GM23338 (cell line): ENCODE results near the gene PIEZO2. TPM values are rescaled to one million over a fixed set of nuclear protein-coding genes. Genes with fewer than 3 reads are reported as not detected.

Source experiments
- ATAC-seq: fragments of 200-7000 bp; cut with Tn5 transposase; 3 replicates; pipeline ENCODE4 v1.9.1; 2020
- DNase-seq: peaks from one replicate; pipeline ENCODE4 v3.0.0-alpha.2; 2015; ENCODE audit warnings: low spot score
- H2AFZ ChIP-seq: fragments of 200-600 bp; sonication (generic); 2 replicates; pipeline ENCODE4 v1.8.0; 2016; ENCODE audit warnings: antibody characterized with exemption, mild to moderate bottlenecking, moderate library complexity
- H3F3A ChIP-seq: fragments of 200-600 bp; sonication (generic); replicated peaks from 2 replicates; pipeline ENCODE4 v1.8.0; 2017; ENCODE audit warnings: antibody characterized with exemption, mixed run types, low read depth
- H3K27ac ChIP-seq: fragments of 200-600 bp; sonication (generic); 2 replicates; pipeline ENCODE4 v1.6.1; 2016; ENCODE audit warnings: low read depth
- H3K27me3 ChIP-seq: fragments of 200-600 bp; sonication (generic); 2 replicates; pipeline ENCODE4 v1.8.0; 2016; ENCODE audit warnings: mild to moderate bottlenecking, mixed run types, moderate library complexity; ENCODE audit not compliant: insufficient read depth
- H3K36me3 ChIP-seq: fragments of 200-600 bp; sonication (generic); 2 replicates; pipeline ENCODE4 v1.8.0; 2016; ENCODE audit warnings: mild to moderate bottlenecking; ENCODE audit not compliant: insufficient read depth
- H3K4me1 ChIP-seq: fragments of 200-600 bp; sonication (generic); 2 replicates; pipeline ENCODE4 v1.8.0; 2016; ENCODE audit warnings: mild to moderate bottlenecking, moderate library complexity; ENCODE audit not compliant: insufficient read depth
- H3K4me2 ChIP-seq: fragments of 200-600 bp; sonication (generic); 2 replicates; pipeline ENCODE4 v1.7.1; 2017; ENCODE audit warnings: mixed run types
- H3K4me3 ChIP-seq: fragments of 200-600 bp; sonication (generic); 2 replicates; pipeline ENCODE4 v1.6.1; 2016; ENCODE audit warnings: mixed run types
- H3K79me2 ChIP-seq: fragments of 200-600 bp; sonication (generic); replicated peaks from 2 replicates; pipeline ENCODE4 v1.8.0; 2017; ENCODE audit warnings: mild to moderate bottlenecking; ENCODE audit not compliant: insufficient read depth
- H3K9me2 ChIP-seq: fragments of 200-600 bp; sonication (generic); 2 replicates; pipeline ENCODE4 v1.8.0; 2017; ENCODE audit not compliant: insufficient read depth
- H4K20me1 ChIP-seq: fragments of 200-600 bp; sonication (generic); replicated peaks from 2 replicates; pipeline ENCODE4 v1.8.0; 2017; ENCODE audit warnings: mild to moderate bottlenecking; ENCODE audit not compliant: insufficient read depth
- H3K27ac Mint-ChIP-seq: 2 replicates; pipeline ENCODE4 v1.8.0; 2020; ENCODE audit warnings: inconsistent platforms, mild to moderate bottlenecking, moderate library complexity, mixed read lengths
- H3K27me3 Mint-ChIP-seq: 3 replicates; pipeline ENCODE4 v1.8.0; 2022; ENCODE audit warnings: low read depth, mild to moderate bottlenecking, moderate library complexity, mixed read lengths, inconsistent platforms; ENCODE audit not compliant: insufficient read depth, poor library complexity
- H3K36me3 Mint-ChIP-seq: 3 replicates; pipeline ENCODE4 v1.8.0; 2021; ENCODE audit warnings: low read depth, mild to moderate bottlenecking, inconsistent platforms, moderate library complexity, mixed read lengths
- H3K4me1 Mint-ChIP-seq: 3 replicates; pipeline ENCODE4 v1.8.0; 2020; ENCODE audit warnings: mild to moderate bottlenecking, inconsistent platforms, mixed read lengths
- H3K4me3 Mint-ChIP-seq: 3 replicates; pipeline ENCODE4 v1.8.0; 2021; ENCODE audit warnings: moderate library complexity, mild to moderate bottlenecking, inconsistent platforms, mixed read lengths
- H3K9me3 Mint-ChIP-seq: 3 replicates; pipeline ENCODE4 v1.8.0; 2020; ENCODE audit warnings: moderate library complexity, mild to moderate bottlenecking, inconsistent platforms, mixed read lengths
- CREB1 ChIP-seq: fragments of 250-450 bp; sonication (Bioruptor Pico); IDR thresholded peaks from 2 replicates; pipeline ENCODE4 v1.5.0; 2020; ENCODE audit warnings: low read depth, mild to moderate bottlenecking, moderate library complexity
- CTCF ChIP-seq, 2 experiments: fragments of 200-600 bp in 1 of 2; sonication (generic) in 1 of 2; conservative IDR thresholded peaks; 2 replicates each; pipeline versions ENCODE4 v1.5.1 to v1.6.1; 2016 to 2017; ENCODE audit warnings: antibody characterized with exemption in 2 of 2, low read depth in 2 of 2, mild to moderate bottlenecking in 2 of 2, moderate library complexity in 1 of 2
- ETS1 ChIP-seq: IDR thresholded peaks from 2 replicates; pipeline ENCODE4 v1.6.1; 2016; ENCODE audit warnings: antibody characterized with exemption
- EZH2 ChIP-seq: fragments of 200-600 bp; sonication (generic); IDR thresholded peaks from one replicate; pipeline ENCODE4 v1.8.0; 2017; ENCODE audit warnings: antibody characterized with exemption, mild to moderate bottlenecking, low read depth; ENCODE audit not compliant: unreplicated experiment
- EZH2phosphoT487 ChIP-seq: fragments of 200-600 bp; sonication (generic); IDR thresholded peaks from one replicate; pipeline ENCODE4 v1.8.1; 2018; ENCODE audit warnings: antibody characterized with exemption; ENCODE audit not compliant: unreplicated experiment
- JUNB ChIP-seq: IDR thresholded peaks from one replicate; pipeline ENCODE4 v1.6.1; 2016; ENCODE audit warnings: antibody characterized with exemption; ENCODE audit not compliant: unreplicated experiment
- NANOG ChIP-seq: IDR thresholded peaks from 2 replicates; pipeline ENCODE4 v1.6.1; 2016; ENCODE audit warnings: antibody characterized with exemption, borderline replicate concordance
- POLR2AphosphoS5 ChIP-seq: IDR thresholded peaks from 2 replicates; pipeline ENCODE4 v1.6.1; 2016; ENCODE audit warnings: antibody characterized with exemption, low read depth
- REST ChIP-seq: IDR thresholded peaks from one replicate; pipeline ENCODE4 v1.6.1; 2018; ENCODE audit warnings: antibody characterized with exemption; ENCODE audit not compliant: unreplicated experiment
- STAT1 ChIP-seq: IDR thresholded peaks from one replicate; pipeline ENCODE4 v1.6.1; 2016; ENCODE audit warnings: antibody characterized with exemption; ENCODE audit not compliant: unreplicated experiment
- ZNF114 ChIP-seq: fragments of 250-450 bp; sonication (Bioruptor Pico); IDR thresholded peaks from 2 replicates; pipeline ENCODE4 v1.5.0; 2020; ENCODE audit warnings: mild to moderate bottlenecking, moderate library complexity
- ZNF331 ChIP-seq: fragments of 250-450 bp; sonication (Bioruptor Pico); IDR thresholded peaks from 2 replicates; pipeline ENCODE4 v1.5.0; 2020; ENCODE audit warnings: low read depth, mild to moderate bottlenecking, moderate library complexity
- ZNF462 ChIP-seq: fragments of 250-450 bp; sonication (Bioruptor Pico); IDR thresholded peaks from 2 replicates; pipeline ENCODE4 v1.5.0; 2020; ENCODE audit warnings: mild to moderate bottlenecking, moderate library complexity
- polyA plus RNA-seq: library from polyadenylated mRNA; unstranded; fragments of >200 nt; fragmentation: Nextera tagmentation; extraction: Ambion mirVana; gene quantifications from 2 replicates; pipeline ENCODE4 v1.2.1, GENCODE V29; 2016
- total RNA-seq: library from RNA; depleted of rRNA; stranded (reverse); fragments of >200 nt; shearing (Covaris generic); gene quantifications from 2 replicates; pipeline ENCODE4 v1.2.3, GENCODE V29; 2014

PIEZO2 gene
- total and polyA plus RNA-seq, 2 experiments from 2014 or later = 4.8 to 8.2 TPM

- Mint-ChIP-seq H3K27ac (no peak overlapping the region), H3K36me3 (peaks cover 2% of the 10 kb centered on the region; the same call in 1 of the 3 replicates), H3K27me3 (peaks cover 4% of the 10 kb centered on the region), H3K4me3 (no peak overlapping the region), H3K4me1 (peaks cover 15% of the 10 kb centered on the region), H3K9me3 (no peaks in the 10 kb centered on the region)
- no peak for DNase-seq
- TF ChIP-seq REST (no peak), EZH2 (no peak), ETS1 (no peak), JUNB (no peak), ZNF331 (CRISPR knock-in tag) (no peak), NANOG (no peak), STAT1 (no peak), ZNF462 (CRISPR knock-in tag) (no peak), ZNF114 (CRISPR knock-in tag) (no peak), POLR2AphosphoS5 (no peak), EZH2phosphoT487 (no peak), CTCF (conservative IDR thresholded peaks at IDR 0.05; ENCODE audit: low read depth in 2 of 2) (no peak), CREB1 (CRISPR knock-in tag) (no peak)
- Histone ChIP-seq H2AFZ (no peak overlapping the region), H3K4me1 (no peaks in the 10 kb centered on the region; the same call in 1 of the 2 replicates), H3K9me2 (no peaks in the 10 kb centered on the region; the same call in 1 of the 2 replicates), H3K27ac (no peak overlapping the region), H3K4me3 (no peak overlapping the region), H3K79me2 (no peaks in the 10 kb centered on the region), H3F3A (no peaks in the 10 kb centered on the region), H3K4me2 (no peak overlapping the region), H3K27me3 (no peaks in the 10 kb centered on the region), H4K20me1 (no peaks in the 10 kb centered on the region), H3K36me3 (no peaks in the 10 kb centered on the region)
- ATAC-seq = no peak
Observed at GRCh38 chr18:10893761-10894160, 255.6 kb downstream of the PIEZO2 start.
